Fibroblast of the conjunctiva (primary cell): Measurements from ENCODE around the gene CTBP2.
"Not testable (repeated sequence)": the region's sequence is repeated elsewhere in the genome, so short reads cannot be mapped to it uniquely, and the experiment has no call there.

ENCODE experiments used
- DNase-seq: peaks from one replicate; pipeline ENCODE4 v3.0.0-alpha.2; 2010; ENCODE audit warnings: low read depth

Gene CTBP2

DNA sequence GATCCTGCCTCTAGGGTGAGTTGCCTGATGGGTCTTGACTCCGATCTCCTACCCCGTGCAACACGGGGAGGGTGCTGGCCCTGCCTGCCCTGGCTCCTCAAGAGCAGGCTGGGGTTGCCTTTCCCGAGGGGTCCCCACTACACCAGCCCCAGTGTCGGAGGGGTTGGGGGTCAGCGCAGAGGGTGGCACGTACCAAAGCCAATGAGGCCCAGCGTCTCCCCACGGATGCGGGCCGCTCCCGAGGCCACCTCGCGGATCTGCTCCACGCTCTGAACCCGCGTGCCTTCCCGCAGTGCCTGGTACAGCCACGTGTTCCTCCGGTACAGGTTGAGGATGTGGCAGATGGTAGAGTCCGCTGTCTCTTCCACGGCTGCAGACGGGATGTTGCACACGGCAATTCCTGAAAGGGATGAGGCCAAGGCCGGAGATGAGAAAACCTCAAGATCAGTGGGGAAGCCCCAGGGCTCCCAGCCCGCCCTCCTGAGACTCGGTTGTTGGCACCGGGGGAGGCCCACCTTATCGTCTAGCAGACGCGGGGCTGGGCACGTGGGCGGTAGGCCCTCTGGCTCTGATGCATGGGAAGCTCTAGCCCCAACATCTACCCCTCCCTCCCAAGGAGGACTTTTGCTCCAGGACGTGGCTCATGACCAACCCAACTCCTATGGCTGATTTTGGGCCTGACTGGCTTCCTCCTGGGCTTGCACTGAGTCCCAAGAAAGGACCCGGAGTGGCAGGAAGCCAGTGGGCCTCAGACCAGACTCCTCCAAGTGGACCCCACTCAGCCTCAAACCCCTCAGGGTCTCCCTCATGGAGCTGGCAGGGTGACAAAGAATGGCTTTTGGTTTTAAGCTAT lies 162.4 kb downstream of the CTBP2 start:
- DNase-seq, result no peak

- no peak for DNase-seq
Measured at GRCh38 chr10:124997306-124997705, 163.1 kb downstream of the CTBP2 start.

DNA sequence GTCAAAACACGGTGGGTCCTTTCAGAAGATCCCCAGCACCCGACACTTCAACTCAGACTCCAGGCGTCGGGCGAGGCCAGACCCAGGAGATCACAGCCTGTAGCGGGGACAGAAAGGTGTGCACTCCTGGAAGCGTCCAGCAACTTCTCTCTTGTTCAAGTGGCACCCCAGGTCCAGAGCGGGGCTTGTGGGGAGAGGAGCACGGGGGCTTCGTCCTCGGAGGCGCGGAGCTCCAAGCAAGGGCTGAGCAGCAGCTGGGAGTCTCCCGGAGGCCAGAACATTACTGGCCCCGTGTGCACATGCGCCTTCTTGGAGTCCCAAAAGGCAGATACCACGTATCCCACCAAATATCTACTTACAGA lies 163.5 kb downstream of the CTBP2 start:
- no peak for DNase-seq

DNA sequence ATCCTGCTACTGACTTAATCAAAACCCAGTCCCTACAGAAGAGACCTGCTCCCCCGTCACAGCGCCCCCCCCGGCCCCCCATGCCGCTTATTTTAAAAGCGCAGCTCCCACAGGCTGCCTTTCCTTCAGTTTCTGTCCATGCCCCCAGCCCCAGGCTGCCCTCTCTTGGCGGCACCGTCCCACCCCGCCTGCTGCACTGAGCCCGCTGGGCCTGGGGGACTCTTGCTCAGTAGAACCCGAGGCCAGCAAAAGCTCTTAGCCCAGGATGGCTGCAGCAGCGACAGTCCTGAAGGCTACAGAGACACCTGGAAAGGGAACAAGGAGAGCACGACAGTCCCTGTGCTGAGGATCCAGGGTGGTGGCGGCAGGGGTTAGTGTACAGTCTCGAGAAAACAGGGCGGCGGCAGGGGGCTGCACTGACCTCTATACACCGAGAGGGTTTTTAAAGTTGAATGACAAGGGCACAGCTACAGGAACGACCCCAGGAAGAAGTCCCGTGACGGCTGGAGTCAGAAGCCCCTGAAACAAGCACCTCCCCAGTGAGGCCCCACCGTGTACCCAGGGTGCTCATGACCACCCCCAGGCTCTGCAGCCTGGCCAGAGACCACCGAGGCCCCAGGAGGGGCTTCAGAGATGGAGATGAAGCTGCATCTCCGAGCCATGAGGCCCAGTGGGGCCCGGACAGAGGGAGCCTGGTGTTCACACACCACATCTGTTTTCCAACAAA lies 164.1 kb downstream of the CTBP2 start:
- DNase-seq, result no peak

DNA sequence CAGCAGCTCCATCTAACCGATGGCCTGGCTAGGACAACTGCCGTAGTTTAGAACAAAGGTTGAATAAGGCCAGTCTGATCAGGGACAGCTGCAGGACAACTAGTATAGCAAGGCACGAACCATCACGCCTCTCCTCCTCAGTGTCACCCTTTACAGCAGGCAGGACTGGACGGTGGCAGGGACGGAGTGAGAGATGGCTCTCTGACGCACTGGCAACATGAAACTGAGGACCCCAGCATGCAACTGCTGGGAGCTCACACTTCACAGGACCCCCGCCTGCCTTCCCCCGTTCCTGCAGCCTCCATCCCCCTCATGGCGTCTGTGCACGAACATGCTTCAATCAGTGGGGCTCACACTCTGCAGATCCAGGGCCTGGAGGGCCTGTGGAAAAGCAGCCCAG lies 164.8 kb downstream of the CTBP2 start:
- DNase-seq, result no peak

DNA sequence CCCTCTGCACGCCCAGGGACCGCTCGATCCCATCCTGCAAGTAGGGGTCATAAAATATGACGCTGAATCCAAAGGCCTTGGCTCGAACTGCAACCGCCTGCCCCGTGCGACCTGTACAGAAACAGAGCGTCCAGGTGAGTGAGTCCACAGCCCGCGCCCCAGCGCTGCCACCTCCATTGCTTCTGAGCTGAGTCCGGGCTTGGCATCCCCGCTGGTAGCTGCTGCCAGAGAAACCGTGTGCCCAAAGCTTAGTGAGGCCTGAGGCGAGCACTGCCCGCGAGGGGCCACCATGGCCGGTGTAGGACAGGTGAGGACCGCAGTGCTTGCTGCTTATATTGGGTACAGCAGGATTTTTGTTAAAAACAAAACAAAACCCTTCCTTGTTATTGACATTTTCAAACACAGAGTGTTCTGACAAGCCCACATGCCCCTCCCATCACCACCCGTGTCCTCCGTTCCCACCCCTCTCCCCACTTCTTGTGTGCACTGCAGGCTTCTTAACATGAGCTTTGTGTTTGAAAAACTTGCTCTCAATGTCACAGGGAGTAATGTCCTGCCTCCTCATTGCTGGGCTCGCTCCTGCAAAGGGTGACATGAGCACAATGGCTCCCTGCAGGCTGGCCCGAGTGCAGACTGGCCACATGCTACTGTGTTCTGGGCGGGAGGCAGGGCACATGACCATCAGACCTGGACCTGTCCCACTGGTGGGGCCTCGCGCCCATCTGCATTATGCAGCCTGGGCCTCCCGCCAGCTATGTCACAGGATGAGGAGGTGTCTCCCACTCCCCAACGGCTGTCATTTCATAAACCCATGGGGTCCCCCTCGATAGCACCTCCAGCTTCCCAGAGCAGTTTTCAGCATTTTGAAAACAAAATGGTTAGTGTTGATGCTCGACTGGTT lies 165.5 kb downstream of the CTBP2 start:
- no peak for DNase-seq

DNA sequence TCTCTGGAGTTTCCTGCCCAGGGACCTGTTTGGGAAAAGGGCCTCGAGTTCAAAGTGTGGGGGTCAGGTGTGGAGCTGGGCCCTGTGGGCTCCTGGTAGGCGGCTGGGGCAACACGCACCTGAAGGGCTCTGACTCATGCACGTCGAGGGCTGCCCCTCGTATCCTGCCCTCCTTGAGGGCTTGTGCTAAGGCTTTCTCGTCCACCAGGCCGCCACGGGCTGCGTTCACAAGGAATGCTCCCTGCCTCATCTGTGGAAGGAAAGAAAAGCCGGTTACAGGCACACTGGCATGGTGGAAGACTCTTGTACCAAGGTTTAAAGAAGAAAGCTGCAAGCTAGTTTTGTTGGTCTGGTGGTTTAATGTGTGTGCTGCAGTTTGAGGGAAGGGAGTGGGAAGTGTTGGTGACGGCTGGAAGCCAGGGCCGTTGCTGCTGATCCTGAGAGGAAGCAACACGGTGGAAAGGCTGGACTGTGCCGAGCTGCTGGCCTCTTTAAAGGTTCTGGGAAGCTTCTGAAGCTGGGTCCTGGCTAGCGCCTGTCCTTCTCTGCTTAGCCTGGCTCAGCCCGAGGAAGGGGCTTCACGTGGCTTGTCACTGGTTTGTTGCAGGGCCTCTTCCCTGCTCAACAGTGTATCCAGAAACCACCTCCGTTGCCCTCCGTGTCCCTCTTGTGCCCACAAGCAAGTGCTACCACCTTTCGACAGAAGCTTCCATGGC lies 166.5 kb downstream of the CTBP2 start:
- no peak for DNase-seq

DNA sequence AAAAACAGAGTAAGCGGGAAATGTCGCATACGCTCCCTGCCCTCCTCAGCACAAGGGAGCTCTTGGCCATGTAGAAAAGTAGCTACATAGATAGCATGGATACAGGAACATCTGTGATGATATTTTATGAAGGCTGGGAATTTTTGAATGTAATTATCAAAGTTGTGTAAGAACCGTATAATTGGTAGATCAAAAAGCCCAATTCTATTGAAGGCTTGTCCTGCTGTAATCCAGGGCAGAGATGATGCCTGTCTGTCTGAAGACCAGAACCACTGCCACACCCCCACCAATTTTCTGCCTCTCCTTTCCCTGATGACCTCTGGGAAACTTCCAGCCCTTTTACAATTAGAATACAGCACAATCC lies 167.0 kb downstream of the CTBP2 start:
- DNase-seq, result no peak

GRCh38 chr10:124992462-124993344 lies 167.7 kb downstream of the CTBP2 start:
- DNase-seq, result peak; percentile 63

- no peak for DNase-seq
Measured at GRCh38 chr10:124991835-124992234, 168.5 kb downstream of the CTBP2 start.

DNA sequence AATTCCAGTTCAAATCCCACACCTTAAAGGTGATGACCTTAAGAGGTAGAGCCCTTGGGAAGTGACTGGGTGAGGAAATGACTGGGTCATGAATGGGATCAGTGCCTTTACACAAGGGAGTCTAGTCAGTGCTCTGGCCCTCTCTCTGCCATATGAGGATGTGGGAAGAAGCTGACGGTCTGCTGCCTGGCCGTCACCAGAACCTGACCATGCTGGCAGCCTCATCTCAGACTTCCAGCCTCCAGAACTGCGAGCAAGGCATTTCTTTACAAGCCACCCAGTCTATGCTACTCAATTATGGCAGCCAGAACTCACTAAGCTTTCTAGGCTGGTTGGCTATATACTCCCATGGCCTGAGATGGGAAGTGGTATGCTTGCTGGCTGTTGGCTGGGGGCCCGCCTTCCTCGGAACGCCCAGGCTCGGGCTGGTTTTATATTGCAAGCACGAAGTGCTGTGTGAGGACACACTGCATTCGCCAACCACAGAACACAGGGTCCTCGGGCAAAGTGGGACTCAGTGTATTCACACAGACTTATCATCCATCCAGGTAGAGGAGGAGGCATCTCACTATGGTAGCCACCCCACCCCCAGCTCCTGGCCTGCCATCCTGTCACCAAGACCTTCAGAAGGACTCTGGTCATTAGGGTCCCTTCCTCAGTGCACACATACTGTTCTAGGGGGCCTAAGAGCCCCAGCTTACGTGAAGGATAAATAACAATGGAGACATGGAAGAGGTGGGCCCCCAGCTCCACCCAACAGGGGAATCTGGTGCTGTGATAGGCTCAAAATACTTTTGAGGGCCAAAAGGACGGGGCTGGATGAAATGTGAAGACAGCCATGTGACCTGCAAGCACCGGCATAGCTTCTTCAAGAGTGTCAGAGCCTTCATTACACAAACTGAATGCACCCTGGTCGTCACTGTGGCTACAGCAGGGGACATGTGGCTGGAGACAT lies 169.4 kb downstream of the CTBP2 start:
- DNase-seq, result no peak

DNA sequence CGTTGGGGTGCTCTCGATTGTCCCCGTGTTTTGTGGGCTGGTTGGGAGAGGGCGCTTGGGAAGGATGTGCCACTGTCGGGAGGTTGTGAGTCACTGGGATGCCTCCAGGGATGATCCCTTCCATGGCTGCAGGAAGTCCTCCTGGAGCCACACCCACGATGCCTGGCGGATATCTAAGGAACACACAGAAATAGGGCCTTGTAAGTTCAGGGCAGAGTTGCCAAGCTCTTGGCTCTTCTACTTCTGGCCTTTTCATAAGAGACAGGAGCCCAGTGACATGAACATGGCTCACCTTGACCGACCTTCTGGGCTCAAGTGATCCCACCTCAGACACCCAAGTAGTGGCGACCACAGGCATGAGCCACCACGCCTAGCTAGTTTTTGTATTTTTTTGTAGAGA lies 170.8 kb downstream of the CTBP2 start:
- no peak for DNase-seq

GRCh38 chr10:124988753-124989152 lies 171.6 kb downstream of the CTBP2 start:
- not testable (repeated sequence) for DNase-seq

DNA sequence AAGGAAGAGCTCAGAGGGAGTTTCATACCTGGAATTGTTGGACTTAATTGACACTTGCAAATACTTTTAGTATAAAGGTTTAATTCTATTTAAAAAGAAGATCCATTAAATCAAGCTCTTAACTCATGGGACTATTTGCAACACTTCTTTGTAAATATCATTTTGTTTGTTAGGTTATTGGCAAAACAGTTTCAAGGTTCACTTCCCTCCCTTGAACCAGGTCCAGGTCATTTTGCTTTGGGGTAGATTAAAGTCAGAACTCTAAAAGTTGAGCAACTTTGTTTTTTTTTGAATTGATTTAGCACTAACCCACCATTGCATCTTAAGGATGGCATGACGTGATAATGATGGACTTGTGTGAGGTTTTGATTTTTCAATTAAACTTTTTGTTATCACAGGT lies 172.6 kb downstream of the CTBP2 start:
- DNase-seq, result no peak

GRCh38 chr10:124985162-124985561 lies 175.2 kb downstream of the CTBP2 start:
- DNase-seq, result no peak

DNA sequence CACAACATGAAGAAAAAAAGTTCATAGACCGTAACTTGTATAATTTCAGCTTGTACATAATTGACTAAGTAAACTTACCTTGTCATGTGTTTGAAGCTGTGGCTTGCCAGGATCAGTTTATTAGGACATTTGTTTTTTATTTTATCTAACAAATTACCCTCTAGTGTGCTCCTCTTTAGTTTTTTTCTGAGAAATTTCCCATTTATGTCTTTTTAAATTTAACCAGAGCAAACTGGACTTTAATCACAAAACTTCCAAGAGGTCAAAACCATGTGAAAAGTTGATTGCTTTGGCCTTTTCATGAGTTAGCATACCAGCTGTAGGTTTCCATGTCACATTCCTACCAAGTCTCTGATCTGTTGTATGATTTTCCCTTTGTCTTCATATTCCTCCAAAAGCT lies 176.0 kb downstream of the CTBP2 start:
- DNase-seq, result no peak

DNA sequence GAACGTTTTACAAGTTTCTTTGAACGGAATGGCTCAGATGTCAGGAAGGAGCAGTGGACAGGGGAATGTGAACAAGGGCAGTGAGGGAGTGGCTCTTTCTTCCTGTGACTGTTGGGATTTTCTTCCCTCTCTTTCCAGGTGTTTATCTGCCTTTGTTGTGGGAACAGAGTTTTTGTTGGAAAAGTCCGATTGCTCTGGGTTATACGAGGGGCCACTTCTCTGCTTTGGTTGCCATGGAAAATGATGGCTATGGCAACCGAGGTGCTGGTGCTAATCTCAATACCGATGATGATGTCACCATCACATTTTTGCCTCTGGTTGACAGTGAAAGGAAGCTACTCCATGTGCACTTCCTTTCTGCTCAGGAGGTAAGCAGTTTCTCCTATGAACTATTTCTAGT lies 177.0 kb downstream of the CTBP2 start:
- DNase-seq, result no peak

- DNase-seq, result no peak
Measured at GRCh38 chr10:124978376-124978725, 182.0 kb downstream of the CTBP2 start.

- DNase-seq, result no peak
Measured at GRCh38 chr10:124977648-124978375, 182.6 kb downstream of the CTBP2 start.
